Muscle of arm (tissue), 12 donors: Measurements from ENCODE around the gene WLS. TPM values are rescaled to one million over a fixed set of nuclear protein-coding genes. Genes with fewer than 3 reads are reported as not detected.
"Not testable (repeated sequence)": the region's sequence is repeated elsewhere in the genome, so short reads cannot be mapped to it uniquely, and the experiment has no call there.

Source experiments
- DNase-seq: peaks from one replicate; pipeline ENCODE4 v3.0.0-alpha.2; 2013
- polyA plus RNA-seq, 12 donors: library from polyadenylated mRNA; unstranded; fragments of 120-200 nt; gene quantifications; one replicate each; pipeline ENCODE4 v1.2.1, GENCODE V29; 2013; ENCODE audit not compliant: insufficient read length in 12 of 12

Gene WLS
- polyA plus RNA-seq, 12 donors, result 76.9 to 172 (median 102) TPM; not detected in 1

- no peak for DNase-seq
Observed at GRCh38 chr1:68173283-68173935, 58.9 kb downstream of the WLS start.

- not testable (repeated sequence) for DNase-seq
Observed at GRCh38 chr1:68171795-68172194, 60.5 kb downstream of the WLS start.

GRCh38 chr1:68168545-68169171, 63.7 kb downstream of the WLS start:
- no peak for DNase-seq

GRCh38 chr1:68167211-68167610, 65.1 kb downstream of the WLS start:
- no peak for DNase-seq

- no peak for DNase-seq
Observed at GRCh38 chr1:68166348-68166747, 66.0 kb downstream of the WLS start.

GRCh38 chr1:68165665-68166064, 66.7 kb downstream of the WLS start:
- no peak for DNase-seq

GRCh38 chr1:68164918-68165317, 67.4 kb downstream of the WLS start:
- DNase-seq, result no peak

- no peak for DNase-seq
Observed at GRCh38 chr1:68163220-68163619, 69.1 kb downstream of the WLS start.

GRCh38 chr1:68162761-68163160, 69.6 kb downstream of the WLS start:
- DNase-seq, result no peak

GRCh38 chr1:68161672-68162071, 70.7 kb downstream of the WLS start:
- DNase-seq, result not testable (repeated sequence)

GRCh38 chr1:68160935-68161334, 71.4 kb downstream of the WLS start:
- DNase-seq, result not testable (repeated sequence)

GRCh38 chr1:68160021-68160420, 72.3 kb downstream of the WLS start:
- no peak for DNase-seq

- no peak for DNase-seq
Observed at GRCh38 chr1:68158837-68159236, 73.5 kb downstream of the WLS start.

GRCh38 chr1:68157416-68157815, 74.9 kb downstream of the WLS start:
- no peak for DNase-seq

GRCh38 chr1:68151690-68152089, 80.6 kb downstream of the WLS start:
- no peak for DNase-seq

- DNase-seq, result no peak
Observed at GRCh38 chr1:68149907-68150306, 82.4 kb downstream of the WLS start.

GRCh38 chr1:68149110-68149798, 83.1 kb downstream of the WLS start:
- DNase-seq, result no peak

- DNase-seq, result no peak
Observed at GRCh38 chr1:68148631-68149030, 83.7 kb downstream of the WLS start.

GRCh38 chr1:68147534-68148171, 84.7 kb downstream of the WLS start:
- DNase-seq, result no peak

GRCh38 chr1:68145418-68146126, 86.8 kb downstream of the WLS start:
- no peak for DNase-seq

- no peak for DNase-seq
Observed at GRCh38 chr1:68144856-68145255, 87.5 kb downstream of the WLS start.

GRCh38 chr1:68143633-68144032, 88.7 kb downstream of the WLS start:
- DNase-seq, result no peak
